Adipocyte (in vitro differentiated cells): ENCODE results near the gene RIPOR2.
"Not testable (repeated sequence)": the region's sequence is repeated elsewhere in the genome, so short reads cannot be mapped to it uniquely, and the experiment has no call there.

Experiments
- DNase-seq: peaks from one replicate; pipeline ENCODE4 v3.0.0-alpha.2; 2015; ENCODE audit warnings: low read depth
- H3K27me3 ChIP-seq: replicated peaks from 2 replicates; pipeline ENCODE4 v1.7.0; 2013; ENCODE audit warnings: mild to moderate bottlenecking, low read length, moderate library complexity; ENCODE audit not compliant: control insufficient read depth, insufficient read depth
- H3K36me3 ChIP-seq: 2 replicates; pipeline ENCODE4 v1.7.0; 2013; ENCODE audit warnings: low read length, mild to moderate bottlenecking, moderate library complexity; ENCODE audit not compliant: control insufficient read depth, insufficient read depth, severe bottlenecking
- H3K4me1 ChIP-seq: 2 replicates; pipeline ENCODE4 v1.7.0; 2013; ENCODE audit warnings: mild to moderate bottlenecking, low read length, moderate library complexity; ENCODE audit not compliant: control insufficient read depth, insufficient read depth
- H3K4me3 ChIP-seq: 2 replicates; pipeline ENCODE4 v1.7.0; 2013; ENCODE audit warnings: mild to moderate bottlenecking, low read length, moderate library complexity
- H3K9ac ChIP-seq: 2 replicates; pipeline ENCODE4 v1.7.0; 2013; ENCODE audit warnings: mild to moderate bottlenecking, low read length, moderate library complexity
- H3K9me3 ChIP-seq: 2 replicates; pipeline ENCODE4 v1.7.0; 2013; ENCODE audit warnings: mild to moderate bottlenecking, low read length, moderate library complexity; ENCODE audit not compliant: control insufficient read depth

The RIPOR2 gene

GRCh38 chr6:24931718-24932691, 3.8 kb downstream of the RIPOR2 start:
- Histone ChIP-seq H3K9me3 (no peaks in the 10 kb centered on the region), H3K9ac (no peak overlapping the region), H3K4me1 (peaks cover 54% of the 10 kb centered on the region), H3K4me3 (peak overlapping the region; percentile 26), H3K36me3 (no peaks in the 10 kb centered on the region), H3K27me3 (no peaks in the 10 kb centered on the region)
- DNase-seq, result peak; percentile 47

GRCh38 chr6:24931296-24931695, 4.5 kb downstream of the RIPOR2 start:
- H3K27me3 ChIP-seq, result no peaks in the 10 kb centered on the region
- H3K9ac ChIP-seq, result peak overlapping the region; percentile 54
- H3K36me3 ChIP-seq, result no peaks in the 10 kb centered on the region
- no peaks in the 10 kb centered on the region for H3K9me3 ChIP-seq
- peak overlapping the region; percentile 26 for H3K4me3 ChIP-seq
- H3K4me1 ChIP-seq, result peaks cover 54% of the 10 kb centered on the region
- no peak for DNase-seq

- peak; percentile 50 for DNase-seq
- Histone ChIP-seq H3K36me3 (no peaks in the 10 kb centered on the region), H3K4me3 (peak overlapping the region; percentile 26), H3K9me3 (no peaks in the 10 kb centered on the region), H3K9ac (peak overlapping the region; percentile 54), H3K27me3 (no peaks in the 10 kb centered on the region), H3K4me1 (peaks cover 54% of the 10 kb centered on the region)
Observed at GRCh38 chr6:24930431-24930871, 5.3 kb downstream of the RIPOR2 start.

GRCh38 chr6:24929242-24929641, 6.5 kb downstream of the RIPOR2 start:
- no peaks in the 10 kb centered on the region for H3K36me3 ChIP-seq
- no peaks in the 10 kb centered on the region for H3K9me3 ChIP-seq
- no peak overlapping the region for H3K9ac ChIP-seq
- H3K4me3 ChIP-seq, result no peak overlapping the region
- no peak for DNase-seq
- peaks cover 54% of the 10 kb centered on the region for H3K4me1 ChIP-seq
- H3K27me3 ChIP-seq, result no peaks in the 10 kb centered on the region

- Histone ChIP-seq H3K4me1 (peaks cover 46% of the 10 kb centered on the region), H3K9ac (no peak overlapping the region), H3K4me3 (no peak overlapping the region), H3K27me3 (no peaks in the 10 kb centered on the region), H3K9me3 (no peaks in the 10 kb centered on the region), H3K36me3 (no peaks in the 10 kb centered on the region)
- DNase-seq, result no peak
Observed at GRCh38 chr6:24927985-24928745, 7.6 kb downstream of the RIPOR2 start.

- DNase-seq, result no peak
- Histone ChIP-seq H3K4me1 (peaks cover 43% of the 10 kb centered on the region), H3K36me3 (no peaks in the 10 kb centered on the region), H3K27me3 (no peaks in the 10 kb centered on the region), H3K9ac (no peak overlapping the region), H3K9me3 (no peaks in the 10 kb centered on the region), H3K4me3 (no peak overlapping the region)
Observed at GRCh38 chr6:24927277-24927955, 8.3 kb downstream of the RIPOR2 start.

GRCh38 chr6:24926647-24927046, 9.1 kb downstream of the RIPOR2 start:
- not testable (repeated sequence) for H3K9me3 ChIP-seq, H3K4me3 ChIP-seq, H3K36me3 ChIP-seq, H3K9ac ChIP-seq, DNase-seq, H3K27me3 ChIP-seq
- peaks cover 35% of the 10 kb centered on the region for H3K4me1 ChIP-seq

GRCh38 chr6:24926192-24926591, 9.6 kb downstream of the RIPOR2 start:
- no peaks in the 10 kb centered on the region for H3K9me3 ChIP-seq
- no peak for DNase-seq
- H3K36me3 ChIP-seq, result no peaks in the 10 kb centered on the region
- peaks cover 31% of the 10 kb centered on the region for H3K4me1 ChIP-seq
- H3K4me3 ChIP-seq, result no peak overlapping the region
- H3K9ac ChIP-seq, result no peak overlapping the region
- no peaks in the 10 kb centered on the region for H3K27me3 ChIP-seq

GRCh38 chr6:24925661-24926060, 10.1 kb downstream of the RIPOR2 start:
- Histone ChIP-seq H3K4me3 (no peak overlapping the region), H3K4me1 (peaks cover 25% of the 10 kb centered on the region), H3K36me3 (no peaks in the 10 kb centered on the region), H3K9me3 (no peaks in the 10 kb centered on the region), H3K27me3 (no peaks in the 10 kb centered on the region), H3K9ac (no peak overlapping the region)
- no peak for DNase-seq

- no peak overlapping the region for H3K4me3 ChIP-seq
- H3K4me1 ChIP-seq, result peaks cover 17% of the 10 kb centered on the region
- no peaks in the 10 kb centered on the region for H3K9me3 ChIP-seq
- H3K9ac ChIP-seq, result no peak overlapping the region
- no peaks in the 10 kb centered on the region for H3K36me3 ChIP-seq
- no peaks in the 10 kb centered on the region for H3K27me3 ChIP-seq
- DNase-seq, result no peak
Observed at GRCh38 chr6:24924580-24925356, 11.0 kb downstream of the RIPOR2 start.
